Activated gamma-delta T cell treated with Interleukin-2 at 50 U/mL for 16 hours (primary cell): Measurements from ENCODE around the gene MCHR1.
"Not testable (repeated sequence)": the region's sequence is repeated elsewhere in the genome, so short reads cannot be mapped to it uniquely, and the experiment has no call there.

Experiments used
- DNase-seq: peaks from one replicate; pipeline ENCODE4 v3.0.0-alpha.2; 2020

Gene MCHR1

GRCh38 chr22:40679249-40679963 lies at the start of gene MCHR1:
Gene MCHR1, plus strand, starts transcription at chr22:40679484. Its CDS starts 169 bp downstream, at chr22:40679653.
- DNase-seq: no peak

GRCh38 chr22:40631925-40632324 lies 47.4 kb upstream of the MCHR1 start:
- DNase-seq: no peak

GRCh38 chr22:40633036-40633435 lies 46.2 kb upstream of the MCHR1 start:
- DNase-seq: no peak

GRCh38 chr22:40634119-40634903 lies 45.0 kb upstream of the MCHR1 start:
- no peak for DNase-seq

- DNase-seq: no peak
These were observed 44.0 kb upstream of the MCHR1 start for GRCh38 chr22:40635043-40635939.

- DNase-seq: peak; percentile 9
These were observed 43.3 kb upstream of the MCHR1 start for GRCh38 chr22:40635940-40636379.

GRCh38 chr22:40636380-40637182 lies 42.7 kb upstream of the MCHR1 start, which contains the start of gene MRTFA:
Gene MRTFA, minus strand, starts transcription at chr22:40636719.
- DNase-seq: peak; percentile 100

- peak; percentile 38 for DNase-seq
These were observed 41.8 kb upstream of the MCHR1 start for GRCh38 chr22:40637183-40638150.

- DNase-seq: no peak
These were observed 41.0 kb upstream of the MCHR1 start for GRCh38 chr22:40638261-40638660.

GRCh38 chr22:40641269-40641668 lies 38.0 kb upstream of the MCHR1 start:
- no peak for DNase-seq

GRCh38 chr22:40642316-40642715 lies 37.0 kb upstream of the MCHR1 start:
- no peak for DNase-seq

- no peak for DNase-seq
These were observed 33.6 kb upstream of the MCHR1 start for GRCh38 chr22:40645579-40646197.

GRCh38 chr22:40648386-40648785 lies 30.9 kb upstream of the MCHR1 start:
- no peak for DNase-seq

- no peak for DNase-seq
These were observed 28.2 kb upstream of the MCHR1 start for GRCh38 chr22:40651057-40651456.

GRCh38 chr22:40651563-40652501 lies 27.5 kb upstream of the MCHR1 start:
- DNase-seq: peak; percentile 47

GRCh38 chr22:40653361-40653760 lies 25.9 kb upstream of the MCHR1 start:
- DNase-seq: no peak

GRCh38 chr22:40654522-40655167 lies 24.6 kb upstream of the MCHR1 start:
- DNase-seq: no peak

GRCh38 chr22:40655941-40656340 lies 23.3 kb upstream of the MCHR1 start:
- DNase-seq: not testable (repeated sequence)

- not testable (repeated sequence) for DNase-seq
These were observed 22.6 kb upstream of the MCHR1 start for GRCh38 chr22:40656651-40657050.
